WI38 (cell line): ENCODE results near the gene NOPCHAP1.

Experiments
- H3K4me3 ChIP-seq: 2 replicates; pipeline ENCODE4 v1.5.1; 2011; ENCODE audit warnings: low read depth, mild to moderate bottlenecking, control low read depth, low read length
- TF ChIP-seq, protein P1 (sequence below): IDR thresholded peaks from 2 replicates; pipeline ENCODE4 v1.5.1; 2012; ENCODE audit warnings: low read depth, mild to moderate bottlenecking, control low read depth, low read length

NOPCHAP1 gene

DNA sequence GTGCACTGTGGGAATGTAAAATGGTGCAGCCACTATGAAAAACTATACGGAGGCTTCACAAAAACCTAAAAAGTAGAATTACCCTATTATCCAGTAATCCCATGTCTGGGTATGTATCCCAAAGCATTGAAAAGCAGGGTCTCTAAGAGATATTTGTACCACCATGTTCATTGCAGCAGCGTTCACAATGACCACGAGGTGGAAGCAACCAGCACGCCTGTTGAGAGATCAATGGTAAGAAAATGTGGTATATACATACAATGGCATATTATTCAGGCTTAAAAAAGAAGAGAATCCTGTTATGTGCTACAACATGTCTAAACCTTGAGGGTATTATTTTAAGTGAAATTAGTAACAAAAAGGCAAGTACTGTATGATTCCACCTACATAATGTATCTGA is 910 bp upstream of the NOPCHAP1 start:
- TF ChIP-seq, protein P1, sequence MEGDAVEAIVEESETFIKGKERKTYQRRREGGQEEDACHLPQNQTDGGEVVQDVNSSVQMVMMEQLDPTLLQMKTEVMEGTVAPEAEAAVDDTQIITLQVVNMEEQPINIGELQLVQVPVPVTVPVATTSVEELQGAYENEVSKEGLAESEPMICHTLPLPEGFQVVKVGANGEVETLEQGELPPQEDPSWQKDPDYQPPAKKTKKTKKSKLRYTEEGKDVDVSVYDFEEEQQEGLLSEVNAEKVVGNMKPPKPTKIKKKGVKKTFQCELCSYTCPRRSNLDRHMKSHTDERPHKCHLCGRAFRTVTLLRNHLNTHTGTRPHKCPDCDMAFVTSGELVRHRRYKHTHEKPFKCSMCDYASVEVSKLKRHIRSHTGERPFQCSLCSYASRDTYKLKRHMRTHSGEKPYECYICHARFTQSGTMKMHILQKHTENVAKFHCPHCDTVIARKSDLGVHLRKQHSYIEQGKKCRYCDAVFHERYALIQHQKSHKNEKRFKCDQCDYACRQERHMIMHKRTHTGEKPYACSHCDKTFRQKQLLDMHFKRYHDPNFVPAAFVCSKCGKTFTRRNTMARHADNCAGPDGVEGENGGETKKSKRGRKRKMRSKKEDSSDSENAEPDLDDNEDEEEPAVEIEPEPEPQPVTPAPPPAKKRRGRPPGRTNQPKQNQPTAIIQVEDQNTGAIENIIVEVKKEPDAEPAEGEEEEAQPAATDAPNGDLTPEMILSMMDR, result no peak
- no peak overlapping the region for H3K4me3 ChIP-seq

DNA sequence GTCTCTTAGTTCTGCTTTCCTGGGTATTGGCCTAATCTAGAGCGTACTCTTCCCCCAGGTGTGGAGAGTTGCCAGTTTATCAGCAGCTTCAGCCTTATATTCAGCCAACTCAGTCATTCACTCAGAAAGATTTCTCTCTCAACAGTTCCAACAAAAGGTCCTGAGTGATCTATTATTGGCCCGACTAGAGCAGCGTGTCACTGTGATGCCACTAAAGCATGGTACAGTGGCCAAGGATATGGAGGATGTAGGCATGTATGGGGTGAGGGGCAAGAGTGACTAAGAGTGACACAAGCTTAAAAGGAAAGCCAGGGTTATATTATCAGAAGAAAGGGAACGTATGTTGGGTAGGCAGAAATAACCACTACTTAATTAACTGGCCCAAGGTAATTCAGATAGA is 4.8 kb downstream of the NOPCHAP1 start:
- no peak overlapping the region for H3K4me3 ChIP-seq
- TF ChIP-seq, protein P1, result no peak

DNA sequence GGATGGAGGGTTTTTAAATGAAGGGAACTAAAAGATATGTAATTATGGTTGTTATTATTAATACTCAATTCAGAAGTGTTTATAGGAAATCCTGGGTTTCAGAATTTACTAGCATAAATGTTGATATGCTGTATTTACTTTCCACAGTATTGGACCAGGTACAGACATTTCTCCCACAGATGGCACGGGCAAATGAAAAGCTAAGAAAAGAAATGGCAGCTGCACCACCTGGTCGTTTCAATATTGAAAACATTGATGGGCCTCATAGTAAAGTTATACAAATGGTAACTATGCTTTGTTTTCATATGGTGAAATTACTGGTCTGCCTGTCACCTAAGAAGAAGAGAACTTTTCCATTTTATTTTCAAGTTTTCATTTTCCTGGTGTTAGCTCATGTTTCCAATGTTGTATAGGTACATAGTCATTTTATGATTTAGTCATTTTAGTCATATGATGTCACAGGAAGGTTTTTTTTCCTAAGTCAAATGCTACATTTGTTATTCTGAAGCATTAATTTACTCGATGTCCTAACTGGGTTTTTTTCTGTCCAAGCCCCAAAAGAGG is 5.5 kb downstream of the NOPCHAP1 start:
- no peak overlapping the region for H3K4me3 ChIP-seq
- TF ChIP-seq, protein P1, result no peak

DNA sequence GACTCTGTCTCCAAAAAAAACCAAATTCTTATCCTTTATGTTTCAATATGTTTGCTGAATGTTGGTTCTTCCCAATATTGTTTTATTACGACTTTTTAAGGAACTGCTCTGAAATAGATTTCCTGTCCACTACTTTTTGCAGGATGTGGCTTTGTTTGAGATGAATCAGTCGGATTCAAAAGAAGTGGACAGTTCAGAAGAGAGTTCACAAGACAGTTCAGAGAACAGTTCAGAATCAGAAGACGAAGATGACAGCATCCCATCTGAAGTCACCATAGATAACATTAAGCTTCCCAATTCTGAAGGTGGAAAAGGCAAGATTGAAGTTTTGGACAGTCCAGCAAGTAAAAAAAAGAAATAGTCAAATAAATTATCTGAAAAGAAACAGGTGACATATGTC is 8.2 kb downstream of the NOPCHAP1 start:
- TF ChIP-seq, protein P1, result no peak

DNA sequence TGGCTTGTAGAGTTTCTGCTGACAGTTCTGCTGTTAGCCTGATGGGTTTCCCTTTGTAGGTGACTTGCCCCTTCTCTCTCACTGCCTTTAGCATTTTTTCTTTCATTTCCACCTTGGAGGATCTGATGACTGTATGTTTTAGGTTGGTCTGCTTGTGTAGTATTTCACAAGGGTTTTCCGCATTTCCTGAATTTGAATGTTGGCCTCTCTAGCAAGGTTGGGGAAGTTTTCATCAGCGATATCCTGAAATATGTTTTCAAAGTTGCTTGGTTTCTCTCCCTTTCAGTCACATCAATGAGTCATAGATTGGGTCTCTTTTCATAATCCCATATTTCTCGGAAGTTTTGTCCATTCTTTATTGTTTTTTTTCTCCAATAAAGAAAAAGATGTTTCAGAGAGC is 11.4 kb downstream of the NOPCHAP1 start:
- TF ChIP-seq, protein P1, result no peak
- H3K4me3 ChIP-seq, result no peak overlapping the region

More for the DNA sequence above, 8.2 kb downstream of the NOPCHAP1 start:
- no peak overlapping the region for H3K4me3 ChIP-seq

DNA sequence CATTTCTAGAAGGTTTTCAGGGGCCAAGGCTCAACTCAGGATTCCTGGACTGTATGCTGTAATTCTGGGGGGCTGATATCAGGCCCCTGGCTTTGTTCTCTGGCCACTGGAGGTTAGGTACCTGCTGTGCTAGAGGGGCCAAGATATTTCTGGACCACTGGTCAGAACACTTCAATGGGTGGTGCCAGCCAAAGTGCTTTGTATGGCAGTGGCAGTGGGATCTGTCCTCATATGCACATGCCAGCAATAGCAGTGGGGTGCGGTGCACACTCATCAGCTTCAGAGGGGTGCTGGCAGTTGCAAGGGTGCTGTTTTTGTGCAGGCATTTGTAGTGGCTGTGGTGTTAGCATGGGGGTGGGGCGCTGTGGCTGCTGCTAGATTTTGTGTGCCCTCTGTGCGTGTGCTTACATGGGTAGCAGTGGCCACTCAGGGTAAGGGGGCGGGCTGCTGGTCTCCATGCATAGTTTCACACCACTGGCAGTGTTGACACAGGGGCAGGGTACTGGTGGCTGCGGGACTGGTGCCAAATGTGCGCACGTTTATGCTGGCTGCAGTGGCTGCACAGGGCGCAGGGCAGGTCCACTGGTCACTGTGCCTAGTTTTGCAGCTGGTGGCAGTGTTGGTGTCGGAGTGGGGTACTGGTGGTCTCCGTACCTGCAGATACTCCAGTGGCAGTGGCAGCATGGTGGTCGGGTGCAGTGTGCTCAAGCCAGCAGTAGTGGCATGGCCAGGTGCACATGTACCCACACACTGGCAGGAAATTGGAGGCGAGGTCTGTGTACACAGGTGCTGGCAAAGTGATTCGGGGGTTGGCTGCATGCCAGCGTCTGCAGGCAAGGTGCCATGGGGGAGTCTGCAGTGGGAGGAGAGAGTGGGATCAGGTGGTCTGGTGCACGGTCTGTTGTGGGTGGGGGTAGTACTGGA is 12.6 kb downstream of the NOPCHAP1 start:
- TF ChIP-seq, protein P1, result no peak
- H3K4me3 ChIP-seq, result no peak overlapping the region

DNA sequence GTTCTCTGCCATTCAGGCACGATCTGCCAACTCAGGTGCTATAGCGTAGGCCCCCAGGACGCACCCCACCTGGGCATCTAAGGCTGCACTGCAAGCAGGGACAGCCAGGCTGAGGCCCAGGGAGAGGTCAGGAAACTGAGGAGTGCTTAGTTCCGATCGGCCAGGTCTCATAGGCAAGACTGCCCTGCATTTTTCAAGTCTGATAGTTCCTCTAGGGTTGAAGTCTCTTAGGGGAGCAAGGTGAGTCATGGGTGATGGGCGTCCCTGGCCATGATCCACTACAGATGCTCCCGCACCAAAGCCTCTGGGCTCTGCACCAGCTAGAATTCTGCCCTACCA is 13.2 kb downstream of the NOPCHAP1 start:
- H3K4me3 ChIP-seq, result no peak overlapping the region
- TF ChIP-seq, protein P1, result no peak
